HG03521 (cell line): ENCODE results near the gene LLGL2.
A peak's percentile ranks its signal among the peaks of the same experiment; 100 is the strongest.
"Not testable (repeated sequence)": the region's sequence is repeated elsewhere in the genome, so short reads cannot be mapped to it uniquely, and the experiment has no call there.

Experiments
- ATAC-seq: cut with Tn5 transposase; IDR thresholded peaks from one replicate; pipeline ENCODE4 v1.9.1; 2021; ENCODE audit warnings: mild to moderate bottlenecking, moderate library complexity; ENCODE audit not compliant: unreplicated experiment

The LLGL2 gene

DNA sequence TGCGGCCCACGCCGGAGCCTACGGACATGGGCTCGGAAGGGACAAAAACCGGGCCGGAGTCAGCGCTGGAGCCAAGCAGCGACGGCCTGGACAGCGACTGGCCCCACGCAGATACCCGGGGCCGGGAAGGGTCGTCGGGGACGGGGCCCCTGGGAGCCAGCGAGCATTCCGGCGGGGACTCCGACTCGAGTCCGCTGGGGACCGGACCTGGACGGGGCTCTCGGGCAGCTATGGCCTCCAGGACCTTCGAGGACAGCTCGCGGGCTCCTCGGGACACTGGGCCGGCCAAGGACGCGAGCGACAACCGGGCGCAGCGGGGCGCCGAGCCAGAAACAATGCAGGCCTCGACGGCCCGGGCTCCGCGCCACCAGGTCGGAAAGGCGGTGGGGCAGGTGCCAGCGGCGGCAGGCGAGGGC, 63.1 kb downstream of the LLGL2 start:
- ATAC-seq: no peak

DNA sequence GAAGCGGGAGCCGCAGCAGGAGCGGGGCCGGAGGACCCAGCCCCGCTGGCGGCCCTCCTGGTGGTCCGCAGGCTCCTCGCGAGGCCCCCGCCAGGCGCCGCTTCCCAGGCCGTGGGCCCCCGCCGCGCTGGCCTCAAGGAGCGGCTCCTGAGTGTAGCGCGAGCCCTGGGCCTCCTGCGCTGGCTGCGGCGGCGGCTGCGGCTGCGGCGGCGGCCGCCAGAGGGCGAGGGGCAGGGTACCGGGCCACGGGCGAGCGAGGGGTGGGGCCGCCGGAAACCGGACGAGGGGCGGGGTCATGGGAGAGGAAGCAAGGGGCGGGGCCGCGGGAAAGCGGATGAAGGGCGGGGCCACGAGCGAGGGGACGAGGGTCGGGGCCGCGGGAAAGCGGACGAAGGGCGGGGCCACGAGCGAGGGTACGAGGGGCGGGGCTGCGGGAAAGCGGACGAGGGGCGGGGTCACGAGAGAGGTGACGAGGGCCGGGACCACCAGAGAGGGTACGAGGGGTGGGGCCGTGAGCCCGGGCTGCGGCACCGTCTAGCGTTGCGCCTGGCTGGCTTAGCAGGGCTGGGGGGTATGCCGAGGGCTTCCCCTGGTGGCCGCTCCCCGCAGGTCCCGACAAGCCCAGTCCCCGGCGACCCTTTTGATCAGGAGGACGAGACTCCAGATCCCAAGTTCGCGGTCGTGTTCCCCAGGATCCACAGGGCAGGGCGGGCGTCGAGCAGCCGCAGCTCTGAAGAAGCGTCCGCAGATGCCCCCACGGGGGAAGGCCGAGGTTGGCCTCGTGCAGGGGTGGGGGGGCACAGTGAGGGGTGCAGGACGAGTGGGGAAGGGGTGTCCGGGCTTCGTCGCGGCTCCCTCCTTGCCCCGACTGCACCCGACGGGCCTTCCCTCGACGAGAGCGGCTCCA, 63.8 kb downstream of the LLGL2 start:
- peak; percentile 80 for ATAC-seq

DNA sequence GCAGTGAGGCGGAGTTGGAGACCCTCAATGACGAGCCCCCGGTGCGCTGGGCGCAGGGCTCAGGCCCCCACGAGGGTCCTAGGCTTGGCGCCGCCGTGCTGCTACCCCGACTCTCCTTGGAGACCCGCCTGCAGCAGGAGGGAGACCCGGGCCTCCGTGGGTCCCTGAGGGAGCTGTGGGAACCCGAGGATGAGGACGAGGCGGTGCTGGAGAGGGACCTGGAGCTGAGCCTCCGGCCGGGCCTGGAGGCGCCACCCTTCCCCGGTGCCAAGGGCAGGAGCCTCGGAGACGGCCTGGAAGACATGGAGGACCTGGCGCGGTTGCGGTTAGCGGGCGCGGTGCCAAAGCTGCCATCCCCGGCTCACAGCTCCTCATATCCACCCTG, 64.4 kb downstream of the LLGL2 start:
- no peak for ATAC-seq

DNA sequence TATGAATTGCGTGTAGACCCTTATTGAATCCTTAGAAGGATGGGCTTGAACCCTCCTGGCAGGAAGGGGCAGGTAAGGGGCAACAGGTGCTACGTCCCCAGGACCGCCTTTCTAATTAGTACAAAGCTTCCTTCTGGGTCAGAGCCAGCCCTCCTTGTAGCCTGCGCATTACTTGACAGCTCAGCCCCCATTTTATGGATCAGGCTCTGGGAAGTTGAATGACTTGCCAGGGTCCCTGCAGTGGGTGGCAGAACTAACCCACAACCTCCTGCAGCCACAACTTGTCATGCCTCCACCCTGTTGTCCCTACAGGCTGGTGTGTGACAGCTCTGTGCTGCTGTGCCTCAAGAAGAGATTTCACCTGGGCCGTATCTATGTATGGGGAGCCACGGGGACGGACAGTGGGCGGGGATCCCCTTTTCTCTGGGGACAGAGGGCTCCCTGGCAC, 64.8 kb downstream of the LLGL2 start:
- ATAC-seq: no peak

DNA sequence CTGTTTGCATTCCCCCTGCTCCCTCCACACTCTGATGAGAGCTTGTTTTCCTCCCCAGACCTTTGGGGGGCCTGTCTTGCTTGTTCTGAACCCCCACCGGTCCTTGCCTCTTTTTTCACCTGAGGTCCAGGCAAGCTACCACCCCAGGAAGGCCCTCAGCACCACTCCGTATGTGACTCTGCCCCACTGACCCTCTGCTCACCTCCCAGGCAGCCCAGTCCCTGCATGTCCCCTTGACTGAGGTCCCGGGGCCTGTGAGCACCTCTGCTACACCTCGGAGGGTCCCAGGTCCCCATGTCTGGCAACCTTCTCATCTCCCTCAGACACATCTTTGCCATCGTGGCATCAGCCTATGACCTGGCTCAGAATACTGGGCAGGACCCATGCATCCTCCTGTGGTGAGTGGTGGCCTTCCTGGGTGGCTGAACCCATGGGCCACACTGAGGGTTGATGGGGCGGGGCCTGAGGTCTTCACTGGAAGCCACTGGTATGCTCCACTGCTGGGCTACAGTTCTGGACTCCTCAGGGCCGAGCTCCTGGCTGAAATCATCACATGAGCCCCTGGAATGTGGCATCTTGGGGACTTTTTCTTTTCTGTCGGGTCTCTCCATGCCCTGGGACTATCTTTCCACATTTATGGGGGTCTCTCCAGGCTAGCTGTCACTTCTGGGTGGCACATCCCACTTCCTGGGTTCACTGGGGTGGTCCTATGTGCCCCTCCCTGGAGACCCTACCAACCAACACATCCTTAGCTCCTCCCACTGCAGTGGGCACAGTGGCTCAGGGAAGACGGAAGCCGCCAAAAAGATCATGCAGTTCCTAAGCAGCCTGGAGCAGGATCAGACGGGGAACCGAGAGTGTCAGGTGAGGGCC, 65.6 kb downstream of the LLGL2 start:
- no peak for ATAC-seq

DNA sequence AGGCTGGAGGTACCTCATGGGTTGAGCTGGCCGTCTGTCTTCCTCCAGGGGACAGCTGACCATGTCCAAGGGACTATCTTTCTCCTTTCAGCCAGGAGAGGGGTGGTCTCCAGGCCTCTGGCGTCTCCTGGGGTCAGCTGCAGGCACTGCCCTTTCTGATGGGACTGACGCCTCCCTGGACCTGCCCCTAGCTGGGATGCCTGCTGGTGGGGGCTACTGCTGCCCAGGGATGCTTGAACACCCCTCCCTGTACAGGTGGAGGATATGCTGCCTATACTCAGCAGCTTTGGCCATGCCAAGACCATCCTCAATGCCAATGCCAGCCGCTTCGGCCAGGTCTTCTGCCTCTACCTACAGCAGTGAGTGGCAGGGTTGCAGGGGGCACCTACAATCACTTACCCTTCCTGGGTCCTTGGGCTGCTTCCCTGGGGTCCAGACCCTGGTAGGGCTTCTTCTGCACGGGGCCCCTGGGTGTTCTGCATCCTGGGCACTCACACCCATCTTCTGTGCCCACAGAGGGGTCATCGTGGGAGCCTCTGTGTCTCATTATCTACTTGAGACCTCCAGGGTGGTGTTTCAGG, 66.3 kb downstream of the LLGL2 start:
- no peak for ATAC-seq

DNA sequence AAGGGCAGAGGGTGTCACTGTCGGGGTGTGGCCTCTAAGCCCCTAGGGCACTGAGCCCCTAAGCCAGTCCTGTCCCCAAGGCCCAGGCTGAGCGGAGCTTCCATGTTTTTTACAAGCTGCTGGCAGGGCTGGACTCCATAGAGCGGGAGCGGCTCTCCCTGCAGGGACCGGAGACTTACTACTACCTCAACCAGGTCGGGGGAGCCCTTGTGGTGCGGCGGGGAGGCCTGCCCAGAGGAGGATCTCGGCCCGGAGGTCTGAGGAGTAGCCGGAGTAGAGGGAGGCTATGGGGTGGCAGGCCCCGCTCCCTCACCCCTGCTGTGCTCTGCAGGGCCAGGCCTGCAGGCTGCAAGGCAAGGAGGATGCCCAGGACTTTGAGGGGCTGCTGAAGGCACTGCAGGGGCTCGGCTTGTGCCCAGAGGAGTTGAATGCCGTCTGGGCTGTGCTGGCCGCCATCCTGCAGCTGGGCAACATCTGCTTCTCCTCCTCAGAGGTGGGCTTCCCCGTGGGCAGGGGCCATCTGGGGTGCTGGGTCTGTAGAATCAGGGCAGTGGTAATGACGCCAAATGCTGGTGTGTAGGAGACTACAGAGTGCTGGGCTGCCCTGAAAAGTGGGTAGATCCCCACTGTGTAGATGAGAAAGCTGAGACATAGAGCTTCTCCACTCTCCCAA, 67.0 kb downstream of the LLGL2 start:
- no peak for ATAC-seq

DNA sequence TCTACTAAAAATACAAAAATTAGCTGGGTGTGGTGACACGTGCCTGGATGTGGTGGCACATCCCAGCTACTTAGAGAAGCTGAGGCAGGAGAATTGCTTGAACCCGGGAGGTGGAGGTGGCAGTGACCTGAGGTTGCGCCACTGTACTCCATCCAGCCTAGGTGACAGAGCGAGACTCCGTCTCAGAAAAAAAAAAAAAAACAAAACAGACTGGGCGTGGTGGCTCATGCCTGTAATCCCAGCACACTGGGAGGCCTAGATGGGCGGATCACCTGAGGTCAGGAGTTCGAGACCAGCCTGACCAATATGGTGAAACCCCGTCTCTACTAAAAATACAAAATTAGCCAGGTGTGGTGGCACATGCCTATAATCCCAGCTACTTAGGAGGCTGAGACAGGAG, 67.9 kb downstream of the LLGL2 start:
- ATAC-seq: not testable (repeated sequence)

DNA sequence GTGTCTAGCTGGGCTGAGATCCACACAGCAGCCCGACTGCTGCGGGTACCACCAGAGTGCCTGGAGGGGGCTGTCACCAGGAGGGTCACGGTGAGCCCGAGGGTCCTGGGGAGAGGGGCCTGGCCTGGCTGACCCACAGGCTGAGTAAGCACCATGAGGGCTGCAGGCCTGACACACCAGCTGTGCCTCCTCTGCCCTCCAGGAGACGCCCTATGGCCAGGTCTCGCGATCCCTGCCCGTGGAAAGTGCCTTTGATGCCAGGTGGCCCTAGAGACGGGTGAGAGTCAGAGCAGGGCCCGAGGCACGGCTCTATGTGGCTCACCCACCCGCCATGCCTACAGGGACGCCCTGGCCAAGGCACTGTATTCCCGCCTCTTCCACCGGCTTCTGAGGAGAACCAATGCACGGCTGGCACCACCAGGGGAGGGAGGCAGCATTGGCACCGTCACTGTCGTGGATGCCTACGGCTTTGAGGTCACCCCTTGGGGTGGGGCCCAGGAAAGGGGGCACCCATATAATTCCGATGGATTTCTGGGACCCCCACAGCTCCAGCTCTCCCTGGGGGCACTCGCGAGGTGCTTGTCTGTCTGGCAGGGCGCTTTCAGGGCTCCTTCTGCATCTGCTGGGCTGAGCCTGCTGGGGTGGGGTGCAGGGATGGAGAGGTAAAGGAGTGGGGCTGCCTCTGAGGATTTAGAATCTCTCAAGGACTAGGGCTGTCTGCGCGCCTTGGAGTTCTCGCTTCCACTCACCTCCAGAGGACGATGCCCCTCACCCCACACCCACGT, 69.2 kb downstream of the LLGL2 start:
- ATAC-seq: no peak

DNA sequence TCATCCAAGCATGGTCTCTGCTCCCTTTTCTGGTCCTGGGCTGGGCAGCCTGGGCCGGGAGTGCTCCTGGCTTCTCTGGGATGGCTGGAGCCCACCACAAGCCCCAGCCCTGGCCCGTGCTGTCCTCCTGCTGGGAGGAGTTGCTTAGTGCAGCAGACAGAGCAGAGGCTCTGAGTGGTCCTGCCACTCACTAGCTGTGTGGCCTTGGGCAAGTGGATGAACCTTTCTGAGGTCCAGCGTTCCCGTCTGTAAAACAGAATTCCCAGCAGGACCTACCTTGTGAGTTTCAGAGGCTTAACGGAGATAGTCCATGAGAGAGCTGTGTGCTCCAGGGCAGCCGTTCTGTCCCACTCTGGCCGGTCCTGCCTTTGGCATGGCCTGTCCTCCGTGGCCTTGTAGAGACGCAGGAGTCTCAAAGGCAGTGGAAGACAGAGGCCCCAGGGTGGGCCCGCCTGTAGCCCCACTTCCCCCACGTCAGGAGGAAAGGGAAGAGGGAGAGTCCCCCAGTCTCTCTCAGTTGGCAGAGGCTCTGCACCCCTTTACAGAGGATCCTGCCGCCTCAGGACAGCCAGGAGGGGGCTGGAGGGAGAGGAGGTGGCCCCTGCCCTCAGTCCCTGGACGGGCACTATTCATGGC, 69.9 kb downstream of the LLGL2 start:
- ATAC-seq: no peak

DNA sequence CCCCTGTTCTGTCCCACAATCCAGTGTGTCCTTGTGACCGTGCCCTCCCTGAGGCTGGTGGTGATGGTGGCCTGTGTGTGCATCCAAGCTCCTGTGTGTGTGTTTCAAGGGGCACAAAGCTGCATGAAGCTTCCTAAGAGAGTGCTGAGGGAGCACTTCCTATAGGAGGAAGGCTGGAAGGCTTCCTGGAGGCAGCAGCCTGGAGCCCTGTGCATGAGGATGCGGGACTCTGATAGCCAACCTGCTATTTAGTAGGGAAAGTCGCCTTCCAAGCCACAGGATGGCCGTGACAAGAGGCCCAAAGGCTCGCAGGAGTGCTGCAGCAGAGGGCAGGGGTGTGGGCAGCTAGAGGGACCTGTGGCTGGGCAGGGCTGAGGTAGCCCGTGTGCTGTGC, 70.4 kb downstream of the LLGL2 start:
- ATAC-seq: no peak

DNA sequence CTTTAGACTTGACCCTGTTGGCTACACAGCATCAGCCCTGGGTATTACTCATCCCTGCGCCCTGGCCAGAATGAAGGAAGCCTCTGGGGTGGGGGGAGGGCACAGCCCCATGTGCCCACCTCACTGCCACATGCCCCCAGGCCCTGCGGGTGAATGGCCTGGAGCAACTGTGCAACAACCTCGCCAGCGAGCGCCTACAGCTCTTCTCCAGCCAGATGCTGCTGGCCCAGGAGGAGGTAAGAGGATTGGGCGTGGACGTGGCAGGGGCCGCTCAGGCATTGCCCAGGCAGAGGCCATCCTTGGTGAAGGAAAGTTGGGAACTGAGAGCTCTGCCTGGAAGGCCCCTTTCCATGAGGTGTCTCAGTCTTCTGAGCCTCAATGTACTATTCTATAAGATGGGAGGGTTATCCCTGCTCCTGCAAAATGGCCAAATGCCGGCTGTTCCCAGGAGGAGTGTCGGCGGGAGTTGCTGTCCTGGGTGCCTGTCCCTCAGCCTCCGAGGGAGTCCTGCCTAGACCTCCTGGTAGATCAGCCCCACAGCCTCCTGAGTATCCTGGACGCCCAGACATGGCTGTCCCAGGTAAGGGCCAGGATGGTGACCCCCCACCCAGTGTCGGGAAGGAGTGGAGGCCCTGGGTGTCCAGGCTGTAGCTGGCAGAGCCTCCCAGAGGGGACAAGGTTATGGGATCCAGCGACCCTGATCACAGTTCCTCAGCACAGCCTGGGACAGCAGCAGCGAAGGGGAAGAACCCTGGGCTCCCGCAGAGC, 71.0 kb downstream of the LLGL2 start:
- ATAC-seq: no peak

DNA sequence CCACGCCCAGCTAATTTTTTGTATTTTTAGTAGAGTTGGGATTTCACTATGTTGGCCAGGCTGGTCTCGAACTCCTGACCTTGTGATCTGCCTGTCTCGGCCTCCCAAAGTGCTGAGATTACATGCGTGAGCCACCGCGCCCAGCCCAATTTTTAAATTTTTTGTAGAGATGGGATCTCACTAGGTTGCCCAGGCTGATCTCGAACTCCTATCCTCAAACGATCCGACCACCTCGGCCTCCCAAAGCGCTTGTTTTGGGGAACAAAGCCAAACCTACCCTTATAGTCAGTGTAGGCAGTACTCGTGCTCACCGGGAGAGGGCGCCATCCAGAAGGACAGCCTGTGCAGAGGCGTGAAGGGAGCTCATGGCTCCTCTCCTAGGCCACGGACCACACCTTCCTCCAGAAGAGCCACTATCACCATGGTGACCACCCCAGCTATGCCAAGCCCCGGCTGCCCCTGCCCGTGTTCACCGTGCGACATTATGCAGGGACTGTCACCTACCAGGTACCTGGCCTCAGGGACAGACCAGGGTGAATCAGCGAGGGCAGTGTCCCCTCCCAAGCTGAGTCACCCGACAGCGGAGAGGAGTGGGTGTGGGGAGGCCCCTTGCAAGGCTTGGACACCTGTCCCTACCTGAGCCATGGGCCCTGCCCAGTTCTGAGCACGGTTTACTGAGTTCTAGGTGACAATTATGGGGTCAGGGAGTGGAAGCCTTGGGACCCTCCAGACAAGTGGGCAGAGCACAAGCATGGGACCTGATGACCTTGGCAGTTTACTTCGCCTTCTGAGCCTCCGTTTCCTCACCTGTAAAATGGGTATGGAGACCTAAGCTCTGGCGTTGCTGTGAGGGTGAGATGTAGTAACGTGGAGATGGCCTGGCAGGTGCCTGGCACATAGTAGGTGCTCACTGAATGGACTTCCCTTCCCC, 75.8 kb downstream of the LLGL2 start:
- no peak for ATAC-seq

DNA sequence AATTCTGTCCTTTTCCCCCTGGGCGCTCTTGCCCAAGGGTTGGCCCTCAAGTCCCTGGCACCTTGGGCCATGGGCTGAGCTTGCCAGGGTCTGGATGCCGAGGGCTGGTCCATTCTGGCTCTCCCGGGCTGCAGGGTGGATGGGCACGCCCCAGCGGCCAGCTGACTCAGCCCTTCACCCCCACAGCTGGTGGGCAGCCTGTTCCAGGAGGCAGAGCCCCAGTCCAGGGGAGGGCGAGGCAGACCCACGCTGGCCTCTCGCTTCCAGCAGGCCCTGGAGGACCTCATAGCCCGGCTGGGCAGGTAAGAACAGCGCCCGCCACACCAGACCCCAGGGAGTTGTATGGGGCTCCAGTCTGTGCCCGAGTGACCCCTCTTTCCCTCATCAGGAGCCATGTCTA, 77.1 kb downstream of the LLGL2 start:
- ATAC-seq: no peak

DNA sequence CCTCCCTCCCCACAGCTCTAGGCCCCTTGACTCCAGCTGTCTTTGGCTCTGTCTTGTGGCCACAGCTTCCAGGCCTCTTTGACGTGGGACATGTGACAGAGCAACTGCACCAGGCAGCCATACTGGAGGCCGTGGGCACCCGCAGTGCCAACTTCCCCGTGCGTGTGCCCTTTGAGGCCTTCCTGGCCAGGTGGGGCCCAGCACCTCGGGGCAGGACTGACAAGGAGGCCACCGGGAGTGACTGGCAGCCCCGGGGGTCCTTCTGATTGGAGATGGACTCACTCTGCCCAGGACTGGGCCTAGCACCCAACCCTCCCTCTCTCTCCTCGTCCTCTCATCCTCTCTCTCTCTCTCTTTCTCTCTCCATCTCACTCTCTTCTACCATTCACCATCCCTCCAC, 77.6 kb downstream of the LLGL2 start:
- no peak for ATAC-seq

DNA sequence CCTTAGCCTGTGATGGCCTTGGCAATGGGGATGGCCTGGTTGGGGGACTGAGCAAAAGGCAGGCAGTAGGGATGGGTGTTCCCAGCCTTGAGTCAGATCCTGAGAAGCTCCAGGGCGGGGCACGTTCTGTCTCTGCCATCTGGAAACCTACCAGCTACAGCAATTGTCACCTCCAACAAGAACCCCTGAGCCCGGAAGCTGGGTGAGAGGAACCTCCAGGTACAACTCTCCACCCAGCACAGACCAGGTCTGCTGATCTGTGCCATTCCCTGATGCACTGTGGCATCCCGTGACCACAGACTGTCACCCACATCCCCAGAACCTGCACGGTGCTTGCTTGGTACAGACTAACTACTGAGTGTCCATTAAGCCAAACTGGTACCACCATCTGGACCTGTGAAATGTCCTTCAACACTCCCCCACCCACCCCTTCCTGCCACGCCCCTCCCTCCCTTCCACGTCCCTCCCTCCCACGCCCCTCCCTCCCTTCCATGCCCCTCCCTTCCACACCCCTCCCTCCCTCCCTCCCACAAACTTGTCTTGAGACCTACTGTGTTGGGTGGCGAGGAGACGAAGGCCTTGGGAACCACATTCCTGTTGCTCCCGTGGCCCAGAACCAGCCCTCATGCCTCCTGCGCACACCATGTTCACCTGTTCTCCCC, 78.7 kb downstream of the LLGL2 start:
- ATAC-seq: no peak

DNA sequence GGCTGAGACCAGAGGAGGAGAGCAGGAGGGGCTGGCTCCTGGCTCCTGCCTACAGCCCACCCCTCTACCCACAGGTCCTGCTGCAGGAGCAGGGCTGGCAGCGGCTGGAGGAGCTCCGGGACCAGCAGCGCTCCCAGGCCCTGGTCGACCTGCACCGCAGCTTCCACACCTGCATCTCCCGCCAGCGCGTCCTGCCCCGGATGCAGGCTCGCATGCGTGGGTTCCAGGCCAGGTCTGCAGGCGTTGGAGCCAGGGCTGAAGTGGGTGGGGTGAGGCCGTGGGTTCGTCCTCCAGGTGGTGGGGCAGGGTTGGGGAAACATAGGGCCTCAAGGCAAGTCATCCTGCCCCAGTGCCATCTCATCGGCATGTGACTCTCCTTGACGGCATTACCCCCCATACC, 80.3 kb downstream of the LLGL2 start:
- no peak for ATAC-seq
